SU-DHL-6 (cell line): ENCODE measurements around the gene PDE1C.

ENCODE experiments used
- CTCF ChIP-seq: fragments of 200-600 bp; sonication (generic); IDR thresholded peaks from one replicate; pipeline ENCODE4 v1.5.1; 2017; ENCODE audit warnings: antibody characterized with exemption, mild to moderate bottlenecking, low read length, moderate library complexity; ENCODE audit not compliant: insufficient read depth, poor library complexity, severe bottlenecking
- EZH2phosphoT487 ChIP-seq: fragments of 200-600 bp; sonication (generic), shearing (Covaris generic); conservative IDR thresholded peaks from 2 replicates; pipeline ENCODE4 v1.6.1; 2018; ENCODE audit warnings: mild to moderate bottlenecking, antibody characterized with exemption, low read length, moderate library complexity, mixed read lengths

DNA sequence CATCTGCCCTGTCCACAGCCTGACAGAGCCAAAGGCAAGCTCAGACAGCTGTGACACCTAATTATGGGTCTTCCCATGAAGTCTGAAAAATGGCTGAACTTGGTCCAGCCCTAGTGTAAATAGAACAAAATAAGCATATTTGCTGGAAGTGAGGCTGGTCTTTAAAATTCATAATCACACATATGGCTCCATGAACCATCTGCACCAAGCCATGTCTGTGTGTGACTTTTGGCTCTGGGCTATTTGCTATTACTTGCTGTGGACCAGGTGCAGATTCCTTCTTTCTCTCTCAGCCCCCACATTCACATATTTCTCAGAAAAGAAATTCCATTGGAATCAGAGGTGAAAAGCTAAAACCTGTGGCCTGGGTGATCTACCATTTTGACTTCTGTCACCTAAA, 175.9 kb downstream of the PDE1C start:
- TF ChIP-seq CTCF (no peak), EZH2phosphoT487 (no peak)
